ENCODE results near the gene GSS.

The GSS gene

GRCh38 chr20:34955231-34956040 lies at the start of gene GSS, which contains the start of gene MYH7B:
Gene GSS, minus strand, starts transcription at chr20:34955806. Its CDS starts 3,954 bp downstream, at chr20:34951852.
Gene MYH7B, plus strand, starts transcription at chr20:34955868. Its CDS starts 22,138 bp downstream, at chr20:34978006.
- peaks cover 21% of the 10 kb centered on the region for H3K4me1 ChIP-seq
- peak within 1 kb of the TSS; percentile 66 for H3K4me3 ChIP-seq
- in situ Hi-C loops (cut with MboI; ENCODE audit: low sequenced_read_pairs) = no loop called here
- peaks cover 11% of the 10 kb centered on the region for H3K36me3 ChIP-seq (replicated peaks)
- no peaks in the 10 kb centered on the region for H3K27me3 ChIP-seq (ENCODE audit: low read depth)
- DNase-seq (ENCODE audit: low spot score in 2 of 2) = peak; percentile 96 to 99
- H3K9me3 ChIP-seq = no peaks in the 10 kb centered on the region

- in situ Hi-C loops (cut with MboI; ENCODE audit: low sequenced_read_pairs) = no loop called here
- no peaks in the 10 kb centered on the region for H3K27me3 ChIP-seq (ENCODE audit: low read depth)
- no peaks in the 10 kb centered on the region for H3K4me1 ChIP-seq
- H3K36me3 ChIP-seq (replicated peaks) = peaks cover 97% of the 10 kb centered on the region
- DNase-seq (ENCODE audit: low spot score in 2 of 2) = no peak
- H3K4me3 ChIP-seq = no peak overlapping the region
- no peaks in the 10 kb centered on the region for H3K9me3 ChIP-seq
These were observed 49.3 kb upstream of the GSS start for GRCh38 chr20:35004749-35005462.

- no peaks in the 10 kb centered on the region for H3K4me1 ChIP-seq
- no peaks in the 10 kb centered on the region for H3K9me3 ChIP-seq
- no peak overlapping the region for H3K4me3 ChIP-seq
- in situ Hi-C loops (cut with MboI; ENCODE audit: low sequenced_read_pairs) = no loop called here
- peaks cover 92% of the 10 kb centered on the region for H3K36me3 ChIP-seq (replicated peaks)
- no peak for DNase-seq (ENCODE audit: low spot score in 2 of 2)
- no peaks in the 10 kb centered on the region for H3K27me3 ChIP-seq (ENCODE audit: low read depth)
These were observed 48.6 kb upstream of the GSS start for GRCh38 chr20:35004051-35004725.

GRCh38 chr20:35003211-35004031 lies 47.8 kb upstream of the GSS start:
- Histone ChIP-seq H3K4me3 (no peak overlapping the region), H3K9me3 (no peaks in the 10 kb centered on the region), H3K36me3 (replicated peaks) (peaks cover 89% of the 10 kb centered on the region), H3K4me1 (no peaks in the 10 kb centered on the region), H3K27me3 (ENCODE audit: low read depth) (no peaks in the 10 kb centered on the region)
- in situ Hi-C loops (cut with MboI; ENCODE audit: low sequenced_read_pairs) = no loop called here
- DNase-seq (ENCODE audit: low spot score in 2 of 2) = no peak

- peaks cover 85% of the 10 kb centered on the region for H3K36me3 ChIP-seq (replicated peaks)
- no peak overlapping the region for H3K4me3 ChIP-seq
- H3K4me1 ChIP-seq = no peaks in the 10 kb centered on the region
- in situ Hi-C loops (cut with MboI; ENCODE audit: low sequenced_read_pairs) = no loop called here
- H3K9me3 ChIP-seq = no peaks in the 10 kb centered on the region
- DNase-seq (ENCODE audit: low spot score in 2 of 2) = no peak
- H3K27me3 ChIP-seq (ENCODE audit: low read depth) = no peaks in the 10 kb centered on the region
These were observed 47.0 kb upstream of the GSS start for GRCh38 chr20:35002426-35003210.

GRCh38 chr20:35001596-35002362 lies 46.2 kb upstream of the GSS start:
- Histone ChIP-seq H3K27me3 (ENCODE audit: low read depth) (no peaks in the 10 kb centered on the region), H3K36me3 (replicated peaks) (peaks cover 77% of the 10 kb centered on the region), H3K9me3 (no peaks in the 10 kb centered on the region), H3K4me3 (no peak overlapping the region), H3K4me1 (no peaks in the 10 kb centered on the region)
- peak in 1 of 2 experiments; percentile 43 for DNase-seq (ENCODE audit: low spot score in 2 of 2)
- in situ Hi-C loops (cut with MboI; ENCODE audit: low sequenced_read_pairs) = no loop called here

- Histone ChIP-seq H3K4me1 (no peaks in the 10 kb centered on the region), H3K36me3 (replicated peaks) (peaks cover 75% of the 10 kb centered on the region), H3K27me3 (ENCODE audit: low read depth) (no peaks in the 10 kb centered on the region), H3K9me3 (no peaks in the 10 kb centered on the region), H3K4me3 (no peak overlapping the region)
- in situ Hi-C loops (cut with MboI; ENCODE audit: low sequenced_read_pairs) = no loop called here
- no peak for DNase-seq (ENCODE audit: low spot score in 2 of 2)
These were observed 45.5 kb upstream of the GSS start for GRCh38 chr20:35000922-35001595.

GRCh38 chr20:35000311-35000921 lies 44.8 kb upstream of the GSS start:
- in situ Hi-C loops (cut with MboI; ENCODE audit: low sequenced_read_pairs) = no loop called here
- H3K36me3 ChIP-seq (replicated peaks) = peaks cover 70% of the 10 kb centered on the region
- no peaks in the 10 kb centered on the region for H3K9me3 ChIP-seq
- H3K27me3 ChIP-seq (ENCODE audit: low read depth) = no peaks in the 10 kb centered on the region
- no peak overlapping the region for H3K4me3 ChIP-seq
- DNase-seq (ENCODE audit: low spot score in 2 of 2) = no peak
- H3K4me1 ChIP-seq = no peaks in the 10 kb centered on the region

GRCh38 chr20:34999782-35000181 lies 44.2 kb upstream of the GSS start:
- Histone ChIP-seq H3K36me3 (replicated peaks) (peaks cover 63% of the 10 kb centered on the region), H3K4me1 (no peaks in the 10 kb centered on the region), H3K4me3 (no peak overlapping the region), H3K27me3 (ENCODE audit: low read depth) (no peaks in the 10 kb centered on the region), H3K9me3 (no peaks in the 10 kb centered on the region)
- in situ Hi-C loops (cut with MboI; ENCODE audit: low sequenced_read_pairs) = no loop called here
- no peak for DNase-seq (ENCODE audit: low spot score in 2 of 2)

- in situ Hi-C loops (cut with MboI; ENCODE audit: low sequenced_read_pairs) = no loop called here
- Histone ChIP-seq H3K36me3 (replicated peaks) (peaks cover 56% of the 10 kb centered on the region), H3K27me3 (ENCODE audit: low read depth) (no peaks in the 10 kb centered on the region), H3K9me3 (no peaks in the 10 kb centered on the region), H3K4me3 (no peak overlapping the region), H3K4me1 (no peaks in the 10 kb centered on the region)
- DNase-seq (ENCODE audit: low spot score in 2 of 2) = no peak
These were observed 43.4 kb upstream of the GSS start for GRCh38 chr20:34999021-34999451.

- no peak for DNase-seq (ENCODE audit: low spot score in 2 of 2)
- H3K27me3 ChIP-seq (ENCODE audit: low read depth) = no peaks in the 10 kb centered on the region
- H3K4me3 ChIP-seq = no peak overlapping the region
- no peaks in the 10 kb centered on the region for H3K4me1 ChIP-seq
- in situ Hi-C loops (cut with MboI; ENCODE audit: low sequenced_read_pairs) = no loop called here
- H3K36me3 ChIP-seq (replicated peaks) = peaks cover 50% of the 10 kb centered on the region
- no peaks in the 10 kb centered on the region for H3K9me3 ChIP-seq
These were observed 42.8 kb upstream of the GSS start for GRCh38 chr20:34998331-34998950.
